Measurements from ENCODE around the gene ASCC2.
"Not testable (repeated sequence)": the region's sequence is repeated elsewhere in the genome, so short reads cannot be mapped to it uniquely, and the experiment has no call there.

ASCC2 gene

GRCh38 chr22:29758068-29758622 is 79.9 kb downstream of the ASCC2 start:
- no peak for ATAC-seq
- no peak for TF ChIP-seq TSHZ2 (CRISPR knock-in tag; IDR thresholded peaks at IDR 0.05)
- no peak for TF ChIP-seq OSR1 (CRISPR knock-in tag; IDR thresholded peaks at IDR 0.05)
- no peak for TF ChIP-seq BACH2 (CRISPR knock-in tag; IDR thresholded peaks at IDR 0.05; ENCODE audit: borderline replicate concordance)
- no peak for TF ChIP-seq TOX (CRISPR knock-in tag; IDR thresholded peaks at IDR 0.05; ENCODE audit: borderline replicate concordance)
- TF ChIP-seq PPARA (CRISPR knock-in tag; IDR thresholded peaks at IDR 0.05; ENCODE audit: borderline replicate concordance): no peak

- TF ChIP-seq ZNF8 (CRISPR knock-in tag; IDR thresholded peaks at IDR 0.05) (no peak), BACH2 (CRISPR knock-in tag; IDR thresholded peaks at IDR 0.05; ENCODE audit: borderline replicate concordance) (no peak), ZC3H10 (CRISPR knock-in tag; IDR thresholded peaks at IDR 0.05) (no peak), ESRRG (CRISPR knock-in tag; IDR thresholded peaks at IDR 0.05) (no peak), ISL1 (CRISPR knock-in tag; IDR thresholded peaks at IDR 0.05) (no peak), TCF4 (CRISPR knock-in tag; IDR thresholded peaks at IDR 0.05; ENCODE audit: borderline replicate concordance) (no peak), CREB5 (CRISPR knock-in tag; IDR thresholded peaks at IDR 0.05; ENCODE audit: low read depth) (no peak), ZFP30 (CRISPR knock-in tag; IDR thresholded peaks at IDR 0.05) (no peak), GLIS3 (CRISPR knock-in tag; IDR thresholded peaks at IDR 0.05) (no peak), TOX (CRISPR knock-in tag; IDR thresholded peaks at IDR 0.05; ENCODE audit: borderline replicate concordance) (no peak), ARNTL (CRISPR knock-in tag; IDR thresholded peaks at IDR 0.05; ENCODE audit: borderline replicate concordance, low read depth) (no peak)
- TF ChIP-seq, protein P1, sequence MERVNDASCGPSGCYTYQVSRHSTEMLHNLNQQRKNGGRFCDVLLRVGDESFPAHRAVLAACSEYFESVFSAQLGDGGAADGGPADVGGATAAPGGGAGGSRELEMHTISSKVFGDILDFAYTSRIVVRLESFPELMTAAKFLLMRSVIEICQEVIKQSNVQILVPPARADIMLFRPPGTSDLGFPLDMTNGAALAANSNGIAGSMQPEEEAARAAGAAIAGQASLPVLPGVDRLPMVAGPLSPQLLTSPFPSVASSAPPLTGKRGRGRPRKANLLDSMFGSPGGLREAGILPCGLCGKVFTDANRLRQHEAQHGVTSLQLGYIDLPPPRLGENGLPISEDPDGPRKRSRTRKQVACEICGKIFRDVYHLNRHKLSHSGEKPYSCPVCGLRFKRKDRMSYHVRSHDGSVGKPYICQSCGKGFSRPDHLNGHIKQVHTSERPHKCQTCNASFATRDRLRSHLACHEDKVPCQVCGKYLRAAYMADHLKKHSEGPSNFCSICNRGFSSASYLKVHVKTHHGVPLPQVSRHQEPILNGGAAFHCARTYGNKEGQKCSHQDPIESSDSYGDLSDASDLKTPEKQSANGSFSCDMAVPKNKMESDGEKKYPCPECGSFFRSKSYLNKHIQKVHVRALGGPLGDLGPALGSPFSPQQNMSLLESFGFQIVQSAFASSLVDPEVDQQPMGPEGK (CRISPR knock-in tag; IDR thresholded peaks at IDR 0.05; ENCODE audit: borderline replicate concordance): no peak
- TF ChIP-seq, protein P2, sequence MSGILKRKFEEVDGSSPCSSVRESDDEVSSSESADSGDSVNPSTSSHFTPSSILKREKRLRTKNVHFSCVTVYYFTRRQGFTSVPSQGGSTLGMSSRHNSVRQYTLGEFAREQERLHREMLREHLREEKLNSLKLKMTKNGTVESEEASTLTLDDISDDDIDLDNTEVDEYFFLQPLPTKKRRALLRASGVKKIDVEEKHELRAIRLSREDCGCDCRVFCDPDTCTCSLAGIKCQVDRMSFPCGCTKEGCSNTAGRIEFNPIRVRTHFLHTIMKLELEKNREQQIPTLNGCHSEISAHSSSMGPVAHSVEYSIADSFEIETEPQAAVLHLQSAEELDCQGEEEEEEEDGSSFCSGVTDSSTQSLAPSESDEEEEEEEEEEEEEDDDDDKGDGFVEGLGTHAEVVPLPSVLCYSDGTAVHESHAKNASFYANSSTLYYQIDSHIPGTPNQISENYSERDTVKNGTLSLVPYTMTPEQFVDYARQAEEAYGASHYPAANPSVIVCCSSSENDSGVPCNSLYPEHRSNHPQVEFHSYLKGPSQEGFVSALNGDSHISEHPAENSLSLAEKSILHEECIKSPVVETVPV (CRISPR knock-in tag; IDR thresholded peaks at IDR 0.05): no peak
- ATAC-seq: no peak
Measured at GRCh38 chr22:29757096-29757495, 81.0 kb downstream of the ASCC2 start.

DNA sequence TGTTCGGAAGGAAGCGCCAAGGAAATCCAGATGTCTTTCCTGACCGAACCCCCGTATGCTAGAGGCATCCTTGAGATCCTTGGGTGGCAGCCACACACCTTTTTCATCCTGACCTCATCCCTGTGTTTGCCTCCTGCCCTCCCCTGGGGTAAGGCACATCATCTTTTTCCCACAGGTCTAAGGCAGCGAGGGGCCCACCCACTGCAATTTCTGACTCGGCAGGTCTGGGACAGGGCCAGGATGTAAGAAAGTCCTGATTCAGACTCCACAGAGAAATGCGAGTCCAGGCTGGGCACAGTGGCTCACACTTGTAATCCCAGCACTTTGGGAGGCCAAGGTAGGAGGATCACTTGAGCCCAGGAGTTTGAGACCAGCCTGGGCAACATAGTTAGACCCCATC is 81.7 kb downstream of the ASCC2 start:
- no peak for ATAC-seq

DNA sequence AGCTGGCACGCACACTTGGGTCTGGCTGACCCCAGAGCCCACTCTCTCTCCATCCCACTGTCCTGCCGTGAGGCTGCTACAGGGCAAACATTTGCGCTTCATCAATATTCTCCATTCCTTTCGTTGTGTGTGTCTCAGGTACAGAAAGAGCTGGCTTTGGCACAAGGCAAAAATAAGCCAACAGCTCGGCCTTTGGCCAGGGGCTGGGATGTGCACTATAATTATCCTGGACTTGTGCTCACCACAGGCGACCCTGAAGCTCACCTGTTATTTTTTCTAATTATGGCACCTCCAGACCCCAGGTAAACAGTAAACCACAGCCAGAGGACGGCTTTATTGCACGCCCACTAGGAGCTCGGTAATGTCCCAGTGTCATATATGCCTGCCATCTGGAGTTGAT is 82.2 kb downstream of the ASCC2 start:
- no peak for TF ChIP-seq ZFP30 (CRISPR knock-in tag; IDR thresholded peaks at IDR 0.05)
- no peak for TF ChIP-seq BACH2 (CRISPR knock-in tag; IDR thresholded peaks at IDR 0.05; ENCODE audit: borderline replicate concordance)
- no peak for ATAC-seq

More for the DNA sequence above, 81.7 kb downstream of the ASCC2 start:
- no peak for TF ChIP-seq GLIS3 (CRISPR knock-in tag; IDR thresholded peaks at IDR 0.05)
- TF ChIP-seq, protein P1 (CRISPR knock-in tag; IDR thresholded peaks at IDR 0.05; ENCODE audit: borderline replicate concordance): no peak

DNA sequence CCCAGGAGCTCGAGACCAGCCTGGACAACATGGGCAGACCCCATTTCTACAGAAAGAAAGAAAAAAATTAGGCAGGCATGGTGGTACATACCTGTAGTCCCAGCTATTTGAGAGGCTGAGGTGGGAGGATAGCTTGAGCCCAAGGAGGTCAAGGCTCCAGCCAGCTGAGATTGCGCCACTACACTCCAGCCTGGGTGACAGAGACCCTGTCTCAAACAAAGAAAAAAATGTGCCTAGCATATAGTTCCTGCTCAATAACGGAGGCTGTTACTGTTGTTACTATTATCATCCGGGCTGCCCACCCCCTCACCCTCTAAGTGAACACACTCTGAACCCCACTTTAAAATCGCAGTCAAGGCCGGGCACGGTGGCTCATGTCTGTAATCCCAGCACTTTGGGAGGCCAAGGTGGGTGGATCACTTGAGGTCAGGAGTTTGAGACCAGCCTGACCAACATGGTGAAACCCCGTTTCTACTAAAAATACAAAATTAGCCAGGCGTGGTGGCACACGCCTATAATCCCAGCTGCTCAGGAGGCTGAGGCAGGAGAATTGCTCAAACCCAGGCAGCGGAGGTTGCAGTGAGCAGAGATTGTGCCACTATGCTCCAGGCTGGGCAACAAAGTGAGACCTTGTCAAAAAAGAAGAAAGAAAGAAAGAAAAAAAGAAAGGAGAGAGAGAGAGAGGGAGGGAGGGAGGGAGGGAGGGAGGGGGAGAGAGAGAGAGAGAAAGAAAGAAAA is 83.2 kb downstream of the ASCC2 start:
- not testable (repeated sequence) for ATAC-seq

All from SK-N-SH treated with all-trans-retinoic acid at 6 μM for 48 hours (cell line).